Ovary (tissue), 9 donors: ENCODE results near the gene COX8A. TPM values are rescaled to one million over a fixed set of nuclear protein-coding genes. Genes with fewer than 3 reads are reported as not detected.

ENCODE experiments used
- DNase-seq, 5 donors: peaks; one replicate each; pipeline ENCODE4 v3.0.0-alpha.2; 2019 to 2020
- H3K27ac ChIP-seq, 2 donors: fragments of 200-600 bp; one replicate each; pipeline versions ENCODE4 v1.5.1 to v1.8.0; 2019 to 2022
- H3K27me3 ChIP-seq: fragments of 200-600 bp; one replicate; pipeline ENCODE4 v1.8.0; 2022
- H3K36me3 ChIP-seq: fragments of 200-600 bp; sonication (generic); one replicate; pipeline ENCODE4 v1.5.1; 2019
- H3K4me1 ChIP-seq: one replicate; pipeline ENCODE4 v1.8.1; 2013; ENCODE audit warnings: mild to moderate bottlenecking, moderate library complexity; ENCODE audit not compliant: insufficient read depth
- H3K4me3 ChIP-seq: fragments of 200-600 bp; sonication (generic); one replicate; pipeline ENCODE4 v1.5.1; 2017
- H3K9me3 ChIP-seq, 2 donors: fragments of 200-600 bp in 1 of 2; sonication (generic) in 1 of 2; one replicate each; pipeline versions ENCODE4 v1.5.1 to v1.8.1; 2013 to 2019; ENCODE audit warnings: mild to moderate bottlenecking in 1 of 2, moderate library complexity in 1 of 2
- EP300 ChIP-seq: sonication (generic); formaldehyde crosslinking; IDR thresholded peaks from one replicate; pipeline ENCODE4 v1.6.1; 2017; ENCODE audit warnings: antibody characterized with exemption
- POLR2A ChIP-seq: fragments of 450-650 bp; IDR thresholded peaks from one replicate; pipeline ENCODE4 v1.6.1; 2017; ENCODE audit warnings: antibody characterized with exemption, mild to moderate bottlenecking, moderate library complexity
- WGBS, 3 donors: extraction: QIAGEN DNeasy Blood & Tissue Kit in 1 of 3; methylation state at CpG; one replicate each; pipeline versions ENCODE4 v1.1.5 to v1.1.7; 2013 to 2017; 5-methylcytosine and 5-hydroxymethylcytosine counted together
- intact Hi-C, 4 donors: fragments of 100-400 bp; cut with DNase I; formaldehyde crosslinking; loops; one replicate each; pipeline versions ENCODE4 v1.11.0 to v1.15.1; 2022 to 2023
- polyA plus RNA-seq, 2 donors: library from polyadenylated mRNA; stranded (reverse); fragments of 200-250 nt in 1 of 2; fragments of 350-450 nt in 1 of 2; fragmentation: Illumina TruSeq in 1 of 2; extraction: RNeasy Lipid Tissue Mini Kit (QIAGEN cat#74804) in 1 of 2; gene quantifications; one replicate each; pipeline ENCODE4 v1.2.3, GENCODE V29; 2013 to 2014
- small RNA-seq: library from RNA; depleted of rRNA; stranded (forward); fragments of <200 nt; gene quantifications from one replicate; pipeline ENCODE3, GENCODE V24; 2016
- total RNA-seq, 7 donors: library from RNA; depleted of rRNA in 2 of 7; stranded (reverse); fragments of >200 nt in 2 of 7; fragmentation: NEBNext Ultra II Directional in 3 of 7; extraction: Animal tissue kit (Norgen Biotek cat#: 25700) in 3 of 7; gene quantifications; one replicate each; pipeline versions ENCODE4 v1.1.0 to v1.2.4, GENCODE V29; 2016 to 2023
- TF ChIP-seq, protein P1 (sequence below), 3 donors: fragments of 450-650 bp in 2 of 3; fragments of 200-600 bp in 1 of 3; IDR thresholded peaks; one replicate each; pipeline versions ENCODE4 v1.5.1 to v1.8.0; 2016 to 2022; ENCODE audit warnings: antibody characterized with exemption in 3 of 3, mild to moderate bottlenecking in 1 of 3
- donor health status: DM: no; HTN: no; CAD: no; lungs with moderate emphysema.
- donor health status: DM: no; HTN: no; CAD: no.
- donor health status: Bipolar disorder and iron deficiency.
- donor health status: DM: yes; HTN: yes; CAD: no.
- donor health status: DM: no; HTN: no; CAD: no.
- donor health status: DM: yes; HTN: yes; CAD: no.

The COX8A gene
- total and polyA plus RNA-seq, 9 donors, result 64.8 to 438 (median 222) TPM

DNA sequence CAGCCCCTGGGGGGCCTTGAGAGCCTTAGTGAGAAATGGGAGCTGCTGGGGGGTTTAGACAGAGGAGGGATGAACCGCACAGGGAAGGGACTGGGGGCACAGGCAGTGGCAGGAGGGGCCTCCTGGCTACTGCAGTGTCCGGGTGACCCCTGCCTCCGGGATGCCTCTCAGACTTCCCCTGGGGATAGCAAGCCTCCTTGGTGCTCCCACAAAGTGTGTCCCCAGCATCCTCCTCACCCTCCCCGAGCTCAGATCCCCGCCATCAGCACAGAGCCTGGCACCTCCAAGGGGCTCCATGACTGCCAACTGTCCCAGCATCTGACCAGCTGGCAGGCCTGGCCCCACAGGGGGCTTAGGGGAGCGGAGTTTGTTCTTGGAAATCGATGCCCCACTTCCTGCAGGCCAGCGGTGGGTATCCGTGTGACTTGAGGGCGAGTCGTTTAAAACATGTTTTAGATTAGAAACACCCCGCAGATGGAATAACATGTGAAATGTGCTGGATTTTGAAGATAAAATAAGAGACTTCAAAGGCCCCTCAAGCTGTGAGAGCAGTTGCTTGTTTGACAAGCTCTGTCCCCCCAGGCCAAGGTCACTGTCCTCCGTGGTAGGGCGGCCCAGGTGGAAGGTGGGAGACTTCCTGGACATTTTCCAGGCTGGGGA is 47.8 kb downstream of the COX8A start:
- no peaks in the 10 kb centered on the region for H3K36me3 ChIP-seq
- no peak overlapping the region for H3K4me3 ChIP-seq
- H3K27me3 ChIP-seq, result no peaks in the 10 kb centered on the region
- WGBS, 3 donors, result 63 to 77% (median 66%) methylated on average over 14 of the region's 14 CpGs
- DNase-seq, result no peak
- H3K4me1 ChIP-seq, result no peaks in the 10 kb centered on the region
- no peaks in the 10 kb centered on the region for H3K9me3 ChIP-seq
- TF ChIP-seq POLR2A (no peak), EP300 (no peak)
- TF ChIP-seq, protein P1, sequence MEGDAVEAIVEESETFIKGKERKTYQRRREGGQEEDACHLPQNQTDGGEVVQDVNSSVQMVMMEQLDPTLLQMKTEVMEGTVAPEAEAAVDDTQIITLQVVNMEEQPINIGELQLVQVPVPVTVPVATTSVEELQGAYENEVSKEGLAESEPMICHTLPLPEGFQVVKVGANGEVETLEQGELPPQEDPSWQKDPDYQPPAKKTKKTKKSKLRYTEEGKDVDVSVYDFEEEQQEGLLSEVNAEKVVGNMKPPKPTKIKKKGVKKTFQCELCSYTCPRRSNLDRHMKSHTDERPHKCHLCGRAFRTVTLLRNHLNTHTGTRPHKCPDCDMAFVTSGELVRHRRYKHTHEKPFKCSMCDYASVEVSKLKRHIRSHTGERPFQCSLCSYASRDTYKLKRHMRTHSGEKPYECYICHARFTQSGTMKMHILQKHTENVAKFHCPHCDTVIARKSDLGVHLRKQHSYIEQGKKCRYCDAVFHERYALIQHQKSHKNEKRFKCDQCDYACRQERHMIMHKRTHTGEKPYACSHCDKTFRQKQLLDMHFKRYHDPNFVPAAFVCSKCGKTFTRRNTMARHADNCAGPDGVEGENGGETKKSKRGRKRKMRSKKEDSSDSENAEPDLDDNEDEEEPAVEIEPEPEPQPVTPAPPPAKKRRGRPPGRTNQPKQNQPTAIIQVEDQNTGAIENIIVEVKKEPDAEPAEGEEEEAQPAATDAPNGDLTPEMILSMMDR (IDR thresholded peaks at IDR 0.05), result no peak
- no peak overlapping the region for H3K27ac ChIP-seq
- intact Hi-C loops, result no loop called here

DNA sequence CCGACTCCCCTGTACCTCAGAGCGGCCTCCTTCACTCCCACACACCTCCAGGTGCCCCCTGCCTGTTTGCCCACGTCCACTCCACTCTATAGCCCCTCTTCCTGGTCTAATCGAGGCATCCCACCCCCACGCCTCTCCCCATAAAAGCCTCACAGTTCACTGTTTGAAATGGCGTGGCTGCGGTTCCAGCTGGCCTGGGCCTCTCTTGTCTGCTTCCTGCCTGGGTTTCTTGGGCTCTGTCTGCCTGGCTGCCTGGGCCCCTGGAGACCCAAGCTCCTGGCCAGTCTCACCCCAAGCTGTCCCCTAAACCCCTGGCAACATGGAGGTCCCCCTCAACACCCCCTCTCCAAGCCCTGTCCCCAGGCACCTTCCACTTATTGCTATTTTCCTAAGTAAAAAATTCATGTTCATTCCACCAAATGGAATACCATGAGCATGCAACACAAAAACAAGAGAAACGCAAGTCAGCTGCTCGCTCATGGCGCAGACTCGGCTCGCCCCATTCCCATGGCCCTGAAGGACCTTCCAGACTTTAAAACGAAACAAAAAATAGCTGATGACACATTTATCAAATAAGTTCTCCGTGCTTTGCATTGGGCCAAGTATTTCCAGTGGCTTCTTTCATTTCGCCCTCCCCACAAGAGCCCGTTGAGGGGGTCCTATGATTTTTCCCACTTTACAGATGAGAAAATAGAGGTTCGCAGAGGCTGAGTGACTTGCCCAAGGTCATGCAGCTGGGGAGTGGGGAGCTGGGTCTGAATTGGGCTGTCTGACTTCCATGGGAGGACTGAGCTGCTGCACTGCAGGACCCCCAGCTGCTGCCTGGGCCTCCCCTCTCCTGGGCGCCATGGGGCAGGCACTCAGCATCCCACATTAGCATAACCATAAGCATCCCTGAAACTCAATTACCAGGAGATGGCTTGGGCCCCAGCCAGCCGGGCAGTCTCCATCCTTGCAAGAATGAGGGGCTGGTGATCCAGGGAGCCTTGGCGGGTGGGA is 49.6 kb downstream of the COX8A start:
- no peaks in the 10 kb centered on the region for H3K36me3 ChIP-seq
- no peak overlapping the region for H3K27ac ChIP-seq
- H3K4me3 ChIP-seq, result no peak overlapping the region
- intact Hi-C loops, result no loop called here
- no peaks in the 10 kb centered on the region for H3K9me3 ChIP-seq
- DNase-seq, result no peak
- no peaks in the 10 kb centered on the region for H3K27me3 ChIP-seq
- no peak for TF ChIP-seq EP300
- no peak for TF ChIP-seq POLR2A
- TF ChIP-seq, protein P1 (IDR thresholded peaks at IDR 0.05), result no peak
- H3K4me1 ChIP-seq, result peaks cover 6% of the 10 kb centered on the region
- 70 to 79% (median 78%) methylated on average over 20 of the region's 20 CpGs for WGBS, 3 donors

DNA sequence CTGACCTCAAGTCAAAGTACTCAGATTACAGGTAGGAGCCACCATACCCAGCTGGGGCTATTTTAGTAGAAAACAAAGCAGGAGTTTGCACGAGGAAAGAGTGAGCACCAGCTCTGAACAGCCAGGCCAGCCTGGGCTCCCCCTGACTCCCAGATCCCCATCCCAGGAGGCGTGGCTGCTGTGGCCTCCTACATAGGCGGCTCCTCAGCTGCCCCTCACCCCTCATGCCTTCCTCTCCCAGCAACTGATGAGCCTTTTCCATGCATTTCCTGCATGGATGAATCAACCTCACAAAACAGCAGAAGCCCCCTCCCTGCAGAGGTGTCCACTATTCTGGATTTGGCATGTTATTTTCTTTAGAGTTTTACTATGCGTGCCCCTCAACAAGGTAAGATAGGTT is 50.8 kb downstream of the COX8A start:
- Histone ChIP-seq H3K4me3 (no peak overlapping the region), H3K36me3 (no peaks in the 10 kb centered on the region), H3K27ac (no peak overlapping the region), H3K9me3 (no peaks in the 10 kb centered on the region), H3K4me1 (peaks cover 6% of the 10 kb centered on the region), H3K27me3 (no peaks in the 10 kb centered on the region)
- 75 to 87% (median 78%) methylated on average over 4 of the region's 4 CpGs for WGBS, 3 donors
- intact Hi-C loops, result no loop called here
- no peak for TF ChIP-seq POLR2A
- TF ChIP-seq, protein P1 (IDR thresholded peaks at IDR 0.05), result no peak
- TF ChIP-seq EP300, result no peak
- DNase-seq, result no peak

Small RNA genes lying within 50 kb of the gene (small RNA-seq; reads per million reads assigned to genes)
- not detected for gene RNU6-45P

Other genes starting within 250 kb of the COX8A start
- gene ZFTA, start 205.8 kb upstream of the COX8A start, total RNA-seq, result 10 to 100 TPM; 22.6 to 64.4 (median 51.4) TPM
- 10 to 100 TPM; 20.2 to 23.8 TPM for gene ZFTA, start 205.8 kb upstream of the COX8A start, polyA plus RNA-seq
- gene SPINDOC, start 161.2 kb upstream of the COX8A start, total RNA-seq, result 10 to 100 TPM; 10.2 to 22.7 (median 19.5) TPM
- 10 to 100 TPM in 1 of 2 donors, 1 to 10 TPM in 1; 5.4 to 15.8 TPM for gene SPINDOC, start 161.2 kb upstream of the COX8A start, polyA plus RNA-seq
- gene MARK2, start 135.5 kb upstream of the COX8A start, total RNA-seq, result 10 to 100 TPM; 13.5 to 27.8 (median 25.8) TPM
- gene MARK2, start 135.5 kb upstream of the COX8A start, polyA plus RNA-seq, result 10 to 100 TPM; 12.3 to 27.0 TPM
- 1 to 10 TPM in 5 of 7 donors, under 1 TPM in 2; 0.12 to 7.9 (median 5.4) TPM for gene RCOR2, start 57.5 kb upstream of the COX8A start, total RNA-seq
- under 1 TPM; 0.60 to 0.94 TPM for gene RCOR2, start 57.5 kb upstream of the COX8A start, polyA plus RNA-seq
- gene NAA40, start 35.6 kb upstream of the COX8A start, total RNA-seq, result 10 to 100 TPM in 6 of 7 donors, 1 to 10 TPM in 1; 4.5 to 15.9 (median 13.4) TPM
- gene NAA40, start 35.6 kb upstream of the COX8A start, polyA plus RNA-seq, result 1 to 10 TPM; 7.0 to 7.6 TPM
- 10 to 100 TPM; 49.4 to 66.7 (median 50.7) TPM for gene OTUB1, start 11.8 kb downstream of the COX8A start, total RNA-seq
- gene OTUB1, start 11.8 kb downstream of the COX8A start, polyA plus RNA-seq, result 10 to 100 TPM; 34.7 to 55.1 TPM
- 1 to 10 TPM in 1 of 7 donors, under 1 TPM in 6; 0.23 to 1.2 (median 0.45) TPM for gene FLRT1, start 61.3 kb downstream of the COX8A start, total RNA-seq
- under 1 TPM; 0.13 to 0.17 TPM for gene FLRT1, start 61.3 kb downstream of the COX8A start, polyA plus RNA-seq
- gene MACROD1, start 191.5 kb downstream of the COX8A start, total RNA-seq, result 10 to 100 TPM; 24.9 to 50.2 (median 34.2) TPM
- 10 to 100 TPM; 21.1 to 24.1 TPM for gene MACROD1, start 191.5 kb downstream of the COX8A start, polyA plus RNA-seq
- 100 to 1,000 TPM in 4 of 7 donors, 10 to 100 TPM in 3; 56.8 to 178 (median 111) TPM for gene STIP1, start 211.6 kb downstream of the COX8A start, total RNA-seq
- gene STIP1, start 211.6 kb downstream of the COX8A start, polyA plus RNA-seq, result 100 to 1,000 TPM in 1 of 2 donors, 10 to 100 TPM in 1; 48.4 to 238 TPM
- gene FERMT3, start 232.1 kb downstream of the COX8A start, total RNA-seq, result 10 to 100 TPM in 2 of 7 donors, 1 to 10 TPM in 5; 3.7 to 19.7 (median 7.5) TPM
- 1 to 10 TPM; 2.2 to 6.4 TPM for gene FERMT3, start 232.1 kb downstream of the COX8A start, polyA plus RNA-seq